Fibroblast of villous mesenchyme (primary cell): ENCODE measurements around the gene SNW1. TPM values are rescaled to one million over a fixed set of nuclear protein-coding genes. Genes with fewer than 3 reads are reported as not detected.
A peak's percentile ranks its signal among the peaks of the same experiment; 100 is the strongest.
"Not testable (repeated sequence)": the region's sequence is repeated elsewhere in the genome, so short reads cannot be mapped to it uniquely, and the experiment has no call there.

Source experiments
- DNase-seq: peaks from one replicate; pipeline ENCODE4 v3.0.0-alpha.2; 2010; ENCODE audit warnings: low read depth
- H3K4me3 ChIP-seq: 2 replicates; pipeline ENCODE4 v1.5.1; 2011; ENCODE audit warnings: low read depth, mild to moderate bottlenecking, low read length
- total RNA-seq: library from RNA; depleted of rRNA; stranded (reverse); fragments of >200 nt; gene quantifications from 2 replicates; pipeline ENCODE4 v1.2.3, GENCODE V29; 2012
- TF ChIP-seq, protein P1 (sequence below): IDR thresholded peaks from 2 replicates; pipeline ENCODE4 v1.5.1; 2012; ENCODE audit warnings: low read depth, mild to moderate bottlenecking, low read length; ENCODE audit not compliant: insufficient read depth

The SNW1 gene
- total RNA-seq, 1 donor = 56.6 TPM

DNA sequence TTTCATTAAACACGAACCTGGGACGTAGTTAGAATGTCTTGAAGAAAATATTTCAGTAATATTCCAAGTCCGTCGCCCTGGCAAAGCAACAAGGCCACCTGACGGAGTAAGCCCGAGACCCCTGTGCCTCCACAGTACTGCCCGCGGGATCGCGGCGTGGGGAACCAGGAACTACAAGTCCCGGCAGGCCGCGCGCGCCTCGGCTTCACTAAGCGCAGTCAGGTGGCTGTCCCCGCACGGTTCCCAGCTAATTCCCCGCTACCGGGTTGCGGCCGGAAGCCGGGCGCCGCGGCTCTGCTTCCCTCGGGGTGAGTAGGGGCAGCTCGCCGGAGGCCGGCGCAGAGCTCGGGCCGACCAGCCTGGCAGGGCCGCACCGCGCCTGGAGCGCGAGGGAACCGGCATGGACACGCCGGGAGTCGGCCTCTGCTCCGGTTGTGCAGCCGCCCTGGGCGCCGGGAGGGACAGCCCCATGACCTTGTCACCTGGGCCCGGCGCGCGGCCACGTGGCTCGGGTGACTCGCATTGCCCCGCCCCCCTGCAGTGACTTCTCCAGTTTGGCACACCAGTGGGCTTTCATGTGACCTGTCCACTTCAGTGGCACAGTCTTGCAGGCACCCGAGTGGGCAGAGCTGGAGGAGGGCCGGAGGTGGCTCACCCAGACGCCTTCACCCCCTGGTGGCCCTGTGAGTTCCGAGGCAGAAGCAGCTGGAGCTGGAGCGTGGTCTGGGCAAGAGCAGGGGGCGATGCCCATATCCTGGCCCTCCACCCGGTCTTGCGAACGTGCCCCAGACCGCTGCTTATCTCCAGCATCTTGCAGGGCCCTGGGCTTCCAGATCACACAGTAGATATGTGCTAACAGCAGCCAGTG lies 39.1 kb upstream of the SNW1 start, which contains the start of gene ADCK1:
Gene ADCK1 (plus strand): TSS at position 247 of the 868 bp plus-strand sequence. CDS start 18,870 bp downstream, outside the sequence.
- H3K4me3 ChIP-seq = peak within 1 kb of the TSS; percentile 71
- peak; percentile 80 for DNase-seq
- TF ChIP-seq, protein P1, sequence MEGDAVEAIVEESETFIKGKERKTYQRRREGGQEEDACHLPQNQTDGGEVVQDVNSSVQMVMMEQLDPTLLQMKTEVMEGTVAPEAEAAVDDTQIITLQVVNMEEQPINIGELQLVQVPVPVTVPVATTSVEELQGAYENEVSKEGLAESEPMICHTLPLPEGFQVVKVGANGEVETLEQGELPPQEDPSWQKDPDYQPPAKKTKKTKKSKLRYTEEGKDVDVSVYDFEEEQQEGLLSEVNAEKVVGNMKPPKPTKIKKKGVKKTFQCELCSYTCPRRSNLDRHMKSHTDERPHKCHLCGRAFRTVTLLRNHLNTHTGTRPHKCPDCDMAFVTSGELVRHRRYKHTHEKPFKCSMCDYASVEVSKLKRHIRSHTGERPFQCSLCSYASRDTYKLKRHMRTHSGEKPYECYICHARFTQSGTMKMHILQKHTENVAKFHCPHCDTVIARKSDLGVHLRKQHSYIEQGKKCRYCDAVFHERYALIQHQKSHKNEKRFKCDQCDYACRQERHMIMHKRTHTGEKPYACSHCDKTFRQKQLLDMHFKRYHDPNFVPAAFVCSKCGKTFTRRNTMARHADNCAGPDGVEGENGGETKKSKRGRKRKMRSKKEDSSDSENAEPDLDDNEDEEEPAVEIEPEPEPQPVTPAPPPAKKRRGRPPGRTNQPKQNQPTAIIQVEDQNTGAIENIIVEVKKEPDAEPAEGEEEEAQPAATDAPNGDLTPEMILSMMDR = peak; percentile 55

GRCh38 chr14:77799456-77799855 lies 38.5 kb upstream of the SNW1 start:
- not testable (repeated sequence) for DNase-seq
- peak overlapping the region; percentile 71 for H3K4me3 ChIP-seq

- TF ChIP-seq, protein P1 = no peak
- no peak for DNase-seq
- no peak overlapping the region for H3K4me3 ChIP-seq
These were observed 33.4 kb upstream of the SNW1 start for GRCh38 chr14:77794357-77794756.

- not testable (repeated sequence) for H3K4me3 ChIP-seq, DNase-seq
These were observed 32.3 kb upstream of the SNW1 start for GRCh38 chr14:77793255-77793654.

DNA sequence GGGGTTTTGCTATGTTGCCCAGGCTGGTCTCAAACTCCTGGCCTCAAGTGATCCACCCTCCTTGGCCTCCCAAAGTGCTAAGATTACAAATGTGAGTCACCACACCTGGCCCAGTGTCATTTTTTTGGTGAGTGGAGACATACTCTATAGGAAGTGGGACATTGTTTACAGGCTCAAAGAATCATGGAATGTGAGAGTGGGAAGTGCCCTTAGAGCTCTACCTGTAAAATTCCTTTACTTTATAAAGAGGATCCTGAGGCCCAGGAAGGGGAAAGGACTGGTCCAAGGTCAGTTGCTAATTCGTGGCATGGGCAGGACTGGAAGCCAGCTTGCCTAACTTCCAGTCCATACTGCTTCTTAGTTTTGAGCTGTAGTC lies 30.3 kb upstream of the SNW1 start:
- TF ChIP-seq, protein P1 = no peak
- no peak for DNase-seq
- H3K4me3 ChIP-seq = no peak overlapping the region

GRCh38 chr14:77790566-77791224 lies 29.7 kb upstream of the SNW1 start:
- DNase-seq = no peak
- TF ChIP-seq, protein P1 = no peak
- H3K4me3 ChIP-seq = no peak overlapping the region

DNA sequence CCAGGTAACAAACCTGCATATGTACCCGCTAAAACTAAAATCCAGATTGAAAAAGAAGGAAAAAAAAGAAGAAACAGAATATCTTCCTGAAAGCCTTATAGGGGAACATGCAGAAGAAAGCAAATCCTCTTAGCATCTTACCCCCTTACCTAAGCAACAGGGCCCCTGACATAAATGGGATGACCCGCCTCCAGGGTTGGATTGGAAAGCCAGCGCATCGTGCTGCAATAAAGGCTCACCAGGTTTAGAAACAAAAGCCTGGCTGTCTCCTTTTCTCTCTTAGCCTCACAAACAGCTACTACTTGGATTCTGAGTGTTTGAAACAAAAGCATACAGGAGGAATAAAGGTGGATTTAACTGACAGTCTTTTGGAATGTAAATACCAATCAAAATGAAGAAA lies 25.2 kb upstream of the SNW1 start:
- TF ChIP-seq, protein P1 = no peak
- DNase-seq = no peak

More for the DNA sequence above, 25.2 kb upstream of the SNW1 start:
- H3K4me3 ChIP-seq = no peak overlapping the region
